GM12864 (cell line): ENCODE measurements around the gene WDR49.

Experiments used
- DNase-seq: peaks from one replicate; pipeline ENCODE4 v3.0.0-alpha.2; 2011; ENCODE audit warnings: low read depth
- H3K4me3 ChIP-seq: 2 replicates; pipeline ENCODE4 v1.5.1; 2011; ENCODE audit warnings: mild to moderate bottlenecking, low read depth, low read length, control low read depth
- TF ChIP-seq, protein P1 (sequence below): IDR thresholded peaks from 2 replicates; pipeline ENCODE4 v1.5.1; 2011; ENCODE audit warnings: low read depth, mild to moderate bottlenecking, moderate library complexity, low read length, control low read depth, inconsistent platforms; ENCODE audit errors: missing control alignments

Gene WDR49

DNA sequence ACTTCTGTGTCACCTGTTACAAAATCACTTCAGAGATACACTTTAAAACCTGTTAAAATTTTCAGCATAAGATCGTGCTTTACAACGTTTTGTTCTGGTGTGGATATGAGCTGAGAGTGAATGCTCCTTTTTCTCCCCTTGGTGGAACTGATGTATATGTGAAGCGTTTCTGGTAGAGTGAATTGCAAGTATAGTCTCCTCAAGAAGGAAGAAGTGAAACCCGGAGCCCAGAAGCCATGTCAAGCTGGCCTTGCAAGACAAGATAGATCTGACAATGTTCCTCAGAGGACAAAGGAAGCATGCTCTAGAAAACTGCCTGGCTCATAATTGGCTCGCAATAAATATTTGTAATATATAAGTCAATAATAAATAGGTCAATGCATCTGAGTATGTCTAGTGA, 203.5 kb downstream of the WDR49 start:
- H3K4me3 ChIP-seq, result no peak overlapping the region
- TF ChIP-seq, protein P1, sequence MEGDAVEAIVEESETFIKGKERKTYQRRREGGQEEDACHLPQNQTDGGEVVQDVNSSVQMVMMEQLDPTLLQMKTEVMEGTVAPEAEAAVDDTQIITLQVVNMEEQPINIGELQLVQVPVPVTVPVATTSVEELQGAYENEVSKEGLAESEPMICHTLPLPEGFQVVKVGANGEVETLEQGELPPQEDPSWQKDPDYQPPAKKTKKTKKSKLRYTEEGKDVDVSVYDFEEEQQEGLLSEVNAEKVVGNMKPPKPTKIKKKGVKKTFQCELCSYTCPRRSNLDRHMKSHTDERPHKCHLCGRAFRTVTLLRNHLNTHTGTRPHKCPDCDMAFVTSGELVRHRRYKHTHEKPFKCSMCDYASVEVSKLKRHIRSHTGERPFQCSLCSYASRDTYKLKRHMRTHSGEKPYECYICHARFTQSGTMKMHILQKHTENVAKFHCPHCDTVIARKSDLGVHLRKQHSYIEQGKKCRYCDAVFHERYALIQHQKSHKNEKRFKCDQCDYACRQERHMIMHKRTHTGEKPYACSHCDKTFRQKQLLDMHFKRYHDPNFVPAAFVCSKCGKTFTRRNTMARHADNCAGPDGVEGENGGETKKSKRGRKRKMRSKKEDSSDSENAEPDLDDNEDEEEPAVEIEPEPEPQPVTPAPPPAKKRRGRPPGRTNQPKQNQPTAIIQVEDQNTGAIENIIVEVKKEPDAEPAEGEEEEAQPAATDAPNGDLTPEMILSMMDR, result no peak
- DNase-seq, result no peak

DNA sequence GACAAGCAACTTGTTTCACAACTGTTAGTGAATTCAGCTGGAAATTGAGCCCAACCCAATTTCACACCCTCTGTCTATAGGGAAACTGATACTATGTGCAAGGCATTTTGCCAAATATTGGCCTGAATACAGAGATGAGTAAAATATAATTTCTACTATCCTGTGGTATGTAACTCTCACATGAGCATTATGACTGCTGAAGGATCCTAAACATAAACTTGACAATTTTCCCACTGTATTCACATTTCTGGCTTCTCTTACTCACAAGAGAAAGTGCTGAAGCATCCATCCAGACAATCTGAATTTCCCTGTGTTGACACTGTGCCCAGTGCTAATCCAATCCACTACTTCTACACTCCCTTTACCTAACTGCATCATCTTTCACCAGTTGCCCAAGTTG, 208.3 kb downstream of the WDR49 start:
- DNase-seq, result no peak
- no peak overlapping the region for H3K4me3 ChIP-seq
- TF ChIP-seq, protein P1, result no peak

- DNase-seq, result no peak
- TF ChIP-seq, protein P1, result no peak
- no peak overlapping the region for H3K4me3 ChIP-seq
Measured at GRCh38 chr3:167441256-167441655, 212.5 kb downstream of the WDR49 start.

GRCh38 chr3:167437428-167438139, 216.2 kb downstream of the WDR49 start:
- DNase-seq, result no peak
- H3K4me3 ChIP-seq, result no peak overlapping the region
- TF ChIP-seq, protein P1, result no peak
